NCI-H1436 treated with DMSO at 0.1 percent for 48 hours (cell line): ENCODE results near the gene TMC1.
"Not testable (repeated sequence)": the region's sequence is repeated elsewhere in the genome, so short reads cannot be mapped to it uniquely, and the experiment has no call there.

ENCODE experiments used
- DNase-seq: peaks from one replicate; lab custom pipeline; 2025; lab: John Stamatoyannopoulos, UW

TMC1 gene

GRCh38 chr9:72826996-72827949, 305.9 kb downstream of the TMC1 start:
- no peak for DNase-seq

- DNase-seq, result no peak
Observed at GRCh38 chr9:72827950-72828731, 306.7 kb downstream of the TMC1 start.

- no peak for DNase-seq
Observed at GRCh38 chr9:72834994-72835393, 313.6 kb downstream of the TMC1 start.

- no peak for DNase-seq
Observed at GRCh38 chr9:72836790-72837189, 315.4 kb downstream of the TMC1 start.

- DNase-seq, result no peak
Observed at GRCh38 chr9:72839085-72839484, 317.7 kb downstream of the TMC1 start.

- DNase-seq, result no peak
Observed at GRCh38 chr9:72843520-72844439, 322.4 kb downstream of the TMC1 start.

- no peak for DNase-seq
Observed at GRCh38 chr9:72844440-72844768, 323.0 kb downstream of the TMC1 start.

- not testable (repeated sequence) for DNase-seq
Observed at GRCh38 chr9:72845052-72845451, 323.6 kb downstream of the TMC1 start.

GRCh38 chr9:72850209-72850608, 328.8 kb downstream of the TMC1 start:
- not testable (repeated sequence) for DNase-seq

GRCh38 chr9:72855321-72855720, 333.9 kb downstream of the TMC1 start:
- no peak for DNase-seq

- no peak for DNase-seq
Observed at GRCh38 chr9:72855890-72856523, 334.6 kb downstream of the TMC1 start.

GRCh38 chr9:72856972-72857623, 335.7 kb downstream of the TMC1 start:
- no peak for DNase-seq

- DNase-seq, result no peak
Observed at GRCh38 chr9:72857624-72857996, 336.2 kb downstream of the TMC1 start.

- no peak for DNase-seq
Observed at GRCh38 chr9:72858089-72858912, 336.9 kb downstream of the TMC1 start.

- DNase-seq, result not testable (repeated sequence)
Observed at GRCh38 chr9:72862788-72863187, 341.4 kb downstream of the TMC1 start.

- DNase-seq, result no peak
Observed at GRCh38 chr9:72863456-72864094, 342.2 kb downstream of the TMC1 start.

GRCh38 chr9:72864327-72864726, 342.9 kb downstream of the TMC1 start:
- no peak for DNase-seq

GRCh38 chr9:72871685-72872084, 350.3 kb downstream of the TMC1 start:
- no peak for DNase-seq

- DNase-seq, result no peak
Observed at GRCh38 chr9:72872718-72873117, 351.3 kb downstream of the TMC1 start.

GRCh38 chr9:72873456-72873855, 352.0 kb downstream of the TMC1 start:
- no peak for DNase-seq
